ENCODE measurements around the gene EEFSEC. TPM values are rescaled to one million over a fixed set of nuclear protein-coding genes. Genes with fewer than 3 reads are reported as not detected.

Gene EEFSEC
- total and polyA plus RNA-seq, 2 experiments from 2014 or later = 10.1 to 16.2 TPM

- Histone ChIP-seq H3K36me3 (ENCODE audit: insufficient read depth) (no peaks in the 10 kb centered on the region), H3K4me2 (peak overlapping the region; percentile 45; the same call in 1 of the 2 replicates), H3K27me3 (ENCODE audit: insufficient read depth) (no peaks in the 10 kb centered on the region), H3K27ac (ENCODE audit: low read depth) (peak overlapping the region; percentile 47), H3K4me1 (ENCODE audit: insufficient read depth) (peaks cover 43% of the 10 kb centered on the region), H3K9me2 (ENCODE audit: insufficient read depth) (no peaks in the 10 kb centered on the region), H3K4me3 (no peak overlapping the region), H2AFZ (no peak overlapping the region), H3K79me2 (replicated peaks; ENCODE audit: insufficient read depth) (peaks cover 31% of the 10 kb centered on the region), H4K20me1 (replicated peaks; ENCODE audit: insufficient read depth) (no peaks in the 10 kb centered on the region), H3F3A (replicated peaks; ENCODE audit: low read depth) (no peaks in the 10 kb centered on the region)
- Mint-ChIP-seq H3K9me3 (no peaks in the 10 kb centered on the region), H3K4me1 (peaks cover 45% of the 10 kb centered on the region), H3K27ac (peak overlapping the region; percentile 56; the same call in 1 of the 2 replicates), H3K36me3 (ENCODE audit: low read depth) (no peaks in the 10 kb centered on the region), H3K27me3 (ENCODE audit: insufficient read depth, low read depth, poor library complexity) (peaks cover 9% of the 10 kb centered on the region), H3K4me3 (no peak overlapping the region)
- DNase-seq (ENCODE audit: low spot score) (peak; percentile 70), ATAC-seq (peak; percentile 85)
- TF ChIP-seq CTCF (conservative IDR thresholded peaks at IDR 0.05; ENCODE audit: low read depth in 2 of 2) (peak in 1 of 2 experiments; percentile 39; a peak in 2 of 4 replicates), CREB1 (CRISPR knock-in tag; IDR thresholded peaks at IDR 0.05; ENCODE audit: low read depth) (no peak)
Observed at GRCh38 chr3:128173849-128174248, 20.6 kb downstream of the EEFSEC start.

GRCh38 chr3:128174675-128175590 lies 21.7 kb downstream of the EEFSEC start:
- no peaks in the 10 kb centered on the region for H4K20me1 ChIP-seq (replicated peaks; ENCODE audit: insufficient read depth)
- no peak overlapping the region for H2AFZ ChIP-seq
- no peaks in the 10 kb centered on the region for H3K9me3 Mint-ChIP-seq
- ATAC-seq (peak; percentile 11; the same call in 2 of the 3 replicates), DNase-seq (ENCODE audit: low spot score) (peak; percentile 24)
- H3K4me3 ChIP-seq = no peak overlapping the region
- peaks cover 54% of the 10 kb centered on the region for H3K4me1 ChIP-seq (ENCODE audit: insufficient read depth)
- peaks cover 31% of the 10 kb centered on the region for H3K79me2 ChIP-seq (replicated peaks; ENCODE audit: insufficient read depth)
- H3K27ac ChIP-seq (ENCODE audit: low read depth) = peak overlapping the region; percentile 55
- peak overlapping the region; percentile 13; the same call in 1 of the 2 replicates for H3K27ac Mint-ChIP-seq
- TF ChIP-seq NANOG (IDR thresholded peaks at IDR 0.05; ENCODE audit: borderline replicate concordance) (no peak), JUNB (IDR thresholded peaks at IDR 0.05; ENCODE audit: unreplicated experiment) (no peak), CREB1 (CRISPR knock-in tag; IDR thresholded peaks at IDR 0.05; ENCODE audit: low read depth) (no peak), ZNF331 (CRISPR knock-in tag; IDR thresholded peaks at IDR 0.05; ENCODE audit: low read depth) (no peak)
- H3K36me3 ChIP-seq (ENCODE audit: insufficient read depth) = no peaks in the 10 kb centered on the region
- peaks cover 55% of the 10 kb centered on the region for H3K4me1 Mint-ChIP-seq
- no peaks in the 10 kb centered on the region for H3F3A ChIP-seq (replicated peaks; ENCODE audit: low read depth)
- H3K4me3 Mint-ChIP-seq = no peak overlapping the region
- H3K36me3 Mint-ChIP-seq (ENCODE audit: low read depth) = no peaks in the 10 kb centered on the region
- no peaks in the 10 kb centered on the region for H3K9me2 ChIP-seq (ENCODE audit: insufficient read depth)
- peak overlapping the region; percentile 45 for H3K4me2 ChIP-seq
- H3K27me3 ChIP-seq (ENCODE audit: insufficient read depth) = no peaks in the 10 kb centered on the region
- peaks cover 7% of the 10 kb centered on the region for H3K27me3 Mint-ChIP-seq (ENCODE audit: insufficient read depth, low read depth, poor library complexity)

- Histone ChIP-seq H3K27me3 (ENCODE audit: insufficient read depth) (no peaks in the 10 kb centered on the region), H3K9me2 (ENCODE audit: insufficient read depth) (no peaks in the 10 kb centered on the region), H3K4me2 (no peak overlapping the region), H3K36me3 (ENCODE audit: insufficient read depth) (no peaks in the 10 kb centered on the region), H3F3A (replicated peaks; ENCODE audit: low read depth) (no peaks in the 10 kb centered on the region), H3K79me2 (replicated peaks; ENCODE audit: insufficient read depth) (peaks cover 26% of the 10 kb centered on the region), H4K20me1 (replicated peaks; ENCODE audit: insufficient read depth) (no peaks in the 10 kb centered on the region), H3K27ac (ENCODE audit: low read depth) (no peak overlapping the region), H3K4me3 (no peak overlapping the region), H3K4me1 (ENCODE audit: insufficient read depth) (peaks cover 61% of the 10 kb centered on the region), H2AFZ (no peak overlapping the region)
- Mint-ChIP-seq H3K36me3 (ENCODE audit: low read depth) (no peaks in the 10 kb centered on the region), H3K27me3 (ENCODE audit: insufficient read depth, low read depth, poor library complexity) (peaks cover 6% of the 10 kb centered on the region), H3K9me3 (no peaks in the 10 kb centered on the region), H3K27ac (no peak overlapping the region), H3K4me3 (no peak overlapping the region), H3K4me1 (peaks cover 63% of the 10 kb centered on the region)
- no peak for DNase-seq (ENCODE audit: low spot score)
- no peak for ATAC-seq
- no peak for TF ChIP-seq EZH2phosphoT487 (IDR thresholded peaks at IDR 0.05; ENCODE audit: unreplicated experiment)
- no peak for TF ChIP-seq ZNF462 (CRISPR knock-in tag; IDR thresholded peaks at IDR 0.05)
Observed at GRCh38 chr3:128175768-128176167, 22.5 kb downstream of the EEFSEC start.
